K562 (cell line): ENCODE data around the gene LRRC8A. TPM values are rescaled to one million over a fixed set of nuclear protein-coding genes. Genes with fewer than 3 reads are reported as not detected.
A peak's percentile ranks its signal among the peaks of the same experiment; 100 is the strongest.

Experiments used
- LEF1 ChIP-seq: fragments of 450-650 bp; IDR thresholded peaks from 2 replicates; pipeline ENCODE4 v1.6.1; 2016; ENCODE audit warnings: mild to moderate bottlenecking
- PCBP1 ChIP-seq: fragments of 200-400 bp; formaldehyde crosslinking; IDR thresholded peaks from 2 replicates; pipeline ENCODE4 v1.6.1; 2018; ENCODE audit warnings: mild to moderate bottlenecking, low read depth, low read length; ENCODE audit not compliant: poor library complexity, severe bottlenecking
- RFX1 ChIP-seq: fragments of 450-650 bp; IDR thresholded peaks from 2 replicates; pipeline ENCODE4 v1.6.1; 2016; ENCODE audit warnings: mild to moderate bottlenecking, moderate library complexity
- RFX5 ChIP-seq: IDR thresholded peaks from 2 replicates; pipeline ENCODE4 v1.6.1; 2011; ENCODE audit warnings: low read depth, mild to moderate bottlenecking, improper control_type of control experiment, low read length
- SPI1 ChIP-seq: IDR thresholded peaks from 2 replicates; pipeline ENCODE4 v1.6.1; 2011; ENCODE audit warnings: low read depth, low read length, control low read depth, borderline replicate concordance
- SREBF2 ChIP-seq: sonication (generic); formaldehyde crosslinking; IDR thresholded peaks from 2 replicates; pipeline ENCODE4 v1.4.0; 2020; ENCODE audit warnings: mild to moderate bottlenecking, missing genetic modification reagents
- TAF7 ChIP-seq: fragments of 450-650 bp; IDR thresholded peaks from 2 replicates; pipeline ENCODE4 v1.6.1; 2016; ENCODE audit warnings: missing genetic modification characterization, missing compliant biosample characterization
- ZC3H11A ChIP-seq: IDR thresholded peaks from 2 replicates; pipeline ENCODE4 v1.6.1; 2012; ENCODE audit warnings: low read depth, low read length, improper control_type of control experiment
- ZNF184 ChIP-seq: sonication (generic); formaldehyde crosslinking; IDR thresholded peaks from 2 replicates; pipeline ENCODE4 v1.5.0; 2020; ENCODE audit warnings: missing genetic modification reagents
- ZNF239 ChIP-seq: fragments of 250-450 bp; sonication (Bioruptor Pico); IDR thresholded peaks from 2 replicates; pipeline ENCODE4 v1.4.0; 2020; ENCODE audit warnings: mild to moderate bottlenecking
- polyA plus RNA-seq, 8 experiments: library from polyadenylated mRNA; depleted of rRNA in 4 of 8; stranded (reverse) in 5 of 8; unstranded in 3 of 8; fragments of >200 nt; fragmentation: Nextera tagmentation in 2 of 8; fragmentation: Illumina TruSeq in 1 of 8; extraction: Ambion mirVana in 2 of 8; extraction: Trizol in 1 of 8; gene quantifications; 2 replicates each; pipeline versions ENCODE4 v1.2.1 to v1.2.3, GENCODE V29; 2011 to 2014; ENCODE audit warnings: inconsistent platforms in 1 of 8, missing spikeins in 1 of 8
- total RNA-seq, 7 experiments: library from RNA; depleted of rRNA in 6 of 7; stranded (reverse); fragments of >200 nt in 6 of 7; fragmentation: Illumina TruSeq in 2 of 7; extraction: Trizol in 2 of 7; gene quantifications; 2 replicates each; pipeline versions ENCODE4 v1.2.1 to v1.2.3, GENCODE V29; 2011 to 2021; ENCODE audit warnings: low replicate concordance in 1 of 7
- TF ChIP-seq, protein P1 (sequence below): IDR thresholded peaks from 2 replicates; pipeline ENCODE4 v1.6.1; 2014; ENCODE audit warnings: antibody characterized with exemption
- TF ChIP-seq, protein P2 (sequence below): sonication (generic); formaldehyde crosslinking; IDR thresholded peaks from 2 replicates; pipeline ENCODE4 v1.8.1; 2023; ENCODE audit warnings: mild to moderate bottlenecking, missing genetic modification reagents
- TF ChIP-seq, protein P3 (sequence below): fragments of 450-650 bp; formaldehyde crosslinking; IDR thresholded peaks from 2 replicates; pipeline ENCODE4 v1.4.0; 2020; ENCODE audit warnings: mild to moderate bottlenecking, mixed read lengths
- TF ChIP-seq, protein P4 (sequence below), 2 experiments: fragments of 450-650 bp in 1 of 2; sonication (generic) in 1 of 2; formaldehyde crosslinking; conservative IDR thresholded peaks; 2 replicates each; pipeline versions ENCODE4 v1.4.0 to v1.8.1; 2020 to 2022; ENCODE audit warnings: mild to moderate bottlenecking in 1 of 2, missing genetic modification reagents in 1 of 2
- TF ChIP-seq, protein P5 (sequence below): fragments of 250-450 bp; sonication (Bioruptor Pico); IDR thresholded peaks from 2 replicates; pipeline ENCODE4 v1.5.0; 2020; ENCODE audit warnings: mild to moderate bottlenecking, borderline replicate concordance
- TF ChIP-seq, protein P6 (sequence below): fragments of 250-450 bp; sonication (Bioruptor Pico); IDR thresholded peaks from 2 replicates; pipeline ENCODE4 v1.5.0; 2021; ENCODE audit warnings: mild to moderate bottlenecking, moderate library complexity

LRRC8A gene
- total and polyA plus RNA-seq, 9 of the 15 experiments (the other 6 are each of a cell fraction or from before 2014, with no cell fraction given), result 2.9 to 24.7 (median 8.9) TPM

DNA sequence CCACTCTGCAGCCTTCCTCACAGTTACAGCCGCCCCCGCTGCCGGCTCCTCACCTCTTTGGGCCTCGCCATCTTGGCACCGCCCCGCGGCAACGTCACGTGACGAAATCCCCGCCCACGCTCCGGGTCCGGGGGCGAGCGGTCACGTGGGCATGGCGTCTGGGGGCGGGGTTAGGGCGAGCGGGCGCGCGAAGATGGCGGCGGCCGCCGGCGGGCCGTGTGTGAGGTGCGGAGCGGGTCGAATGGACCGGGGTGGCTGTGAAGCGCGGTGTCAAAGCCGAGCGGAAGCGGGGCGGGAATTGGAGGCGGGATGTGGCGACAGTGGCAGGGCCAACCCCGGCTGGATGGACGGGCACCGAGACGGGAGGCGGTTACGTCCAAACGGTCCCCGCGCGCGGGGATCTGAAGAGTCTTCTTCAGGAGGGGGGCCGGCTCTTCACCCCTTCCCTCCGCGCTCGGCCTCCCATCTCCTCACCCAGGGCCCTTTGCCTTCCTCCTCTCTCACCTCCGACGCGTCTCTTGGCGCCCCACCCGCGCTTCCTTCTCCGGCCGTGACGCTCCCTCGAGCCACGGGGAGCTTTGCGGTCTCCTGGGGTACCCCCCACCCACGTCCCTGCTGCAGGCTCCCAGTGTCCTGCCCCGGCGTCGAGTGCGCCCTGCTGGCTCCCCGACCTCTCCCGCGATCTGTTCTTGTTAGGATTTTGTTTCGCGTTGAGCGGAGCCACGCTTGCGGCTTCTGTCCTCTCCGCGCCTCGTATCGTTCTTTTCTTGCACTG is 65.8 kb downstream of the LRRC8A start, which contains the start of the genes DOLK and NUP188 (continued):
- TF ChIP-seq, protein P1, sequence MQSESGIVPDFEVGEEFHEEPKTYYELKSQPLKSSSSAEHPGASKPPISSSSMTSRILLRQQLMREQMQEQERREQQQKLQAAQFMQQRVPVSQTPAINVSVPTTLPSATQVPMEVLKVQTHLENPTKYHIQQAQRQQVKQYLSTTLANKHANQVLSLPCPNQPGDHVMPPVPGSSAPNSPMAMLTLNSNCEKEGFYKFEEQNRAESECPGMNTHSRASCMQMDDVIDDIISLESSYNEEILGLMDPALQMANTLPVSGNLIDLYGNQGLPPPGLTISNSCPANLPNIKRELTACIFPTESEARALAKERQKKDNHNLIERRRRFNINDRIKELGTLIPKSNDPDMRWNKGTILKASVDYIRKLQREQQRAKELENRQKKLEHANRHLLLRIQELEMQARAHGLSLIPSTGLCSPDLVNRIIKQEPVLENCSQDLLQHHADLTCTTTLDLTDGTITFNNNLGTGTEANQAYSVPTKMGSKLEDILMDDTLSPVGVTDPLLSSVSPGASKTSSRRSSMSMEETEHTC, result peak; percentile 90
- TF ChIP-seq SREBF2 (CRISPR knock-in tag) (no peak), ZC3H11A (no peak), RFX5 (no peak), RFX1 (no peak), PCBP1 (peak; percentile 59), SPI1 (no peak), TAF7 (peak; percentile 79; the same call in 1 of the 2 replicates), ZNF184 (CRISPR knock-in tag) (no peak), ZNF239 (CRISPR knock-in tag) (no peak), LEF1 (no peak)
- TF ChIP-seq, protein P2, sequence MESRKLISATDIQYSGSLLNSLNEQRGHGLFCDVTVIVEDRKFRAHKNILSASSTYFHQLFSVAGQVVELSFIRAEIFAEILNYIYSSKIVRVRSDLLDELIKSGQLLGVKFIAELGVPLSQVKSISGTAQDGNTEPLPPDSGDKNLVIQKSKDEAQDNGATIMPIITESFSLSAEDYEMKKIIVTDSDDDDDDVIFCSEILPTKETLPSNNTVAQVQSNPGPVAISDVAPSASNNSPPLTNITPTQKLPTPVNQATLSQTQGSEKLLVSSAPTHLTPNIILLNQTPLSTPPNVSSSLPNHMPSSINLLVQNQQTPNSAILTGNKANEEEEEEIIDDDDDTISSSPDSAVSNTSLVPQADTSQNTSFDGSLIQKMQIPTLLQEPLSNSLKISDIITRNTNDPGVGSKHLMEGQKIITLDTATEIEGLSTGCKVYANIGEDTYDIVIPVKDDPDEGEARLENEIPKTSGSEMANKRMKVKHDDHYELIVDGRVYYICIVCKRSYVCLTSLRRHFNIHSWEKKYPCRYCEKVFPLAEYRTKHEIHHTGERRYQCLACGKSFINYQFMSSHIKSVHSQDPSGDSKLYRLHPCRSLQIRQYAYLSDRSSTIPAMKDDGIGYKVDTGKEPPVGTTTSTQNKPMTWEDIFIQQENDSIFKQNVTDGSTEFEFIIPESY (CRISPR knock-in tag), result no peak
- TF ChIP-seq, protein P3, sequence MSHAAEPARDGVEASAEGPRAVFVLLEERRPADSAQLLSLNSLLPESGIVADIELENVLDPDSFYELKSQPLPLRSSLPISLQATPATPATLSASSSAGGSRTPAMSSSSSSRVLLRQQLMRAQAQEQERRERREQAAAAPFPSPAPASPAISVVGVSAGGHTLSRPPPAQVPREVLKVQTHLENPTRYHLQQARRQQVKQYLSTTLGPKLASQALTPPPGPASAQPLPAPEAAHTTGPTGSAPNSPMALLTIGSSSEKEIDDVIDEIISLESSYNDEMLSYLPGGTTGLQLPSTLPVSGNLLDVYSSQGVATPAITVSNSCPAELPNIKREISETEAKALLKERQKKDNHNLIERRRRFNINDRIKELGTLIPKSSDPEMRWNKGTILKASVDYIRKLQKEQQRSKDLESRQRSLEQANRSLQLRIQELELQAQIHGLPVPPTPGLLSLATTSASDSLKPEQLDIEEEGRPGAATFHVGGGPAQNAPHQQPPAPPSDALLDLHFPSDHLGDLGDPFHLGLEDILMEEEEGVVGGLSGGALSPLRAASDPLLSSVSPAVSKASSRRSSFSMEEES (CRISPR knock-in tag), result peak; percentile 100
- TF ChIP-seq, protein P4, sequence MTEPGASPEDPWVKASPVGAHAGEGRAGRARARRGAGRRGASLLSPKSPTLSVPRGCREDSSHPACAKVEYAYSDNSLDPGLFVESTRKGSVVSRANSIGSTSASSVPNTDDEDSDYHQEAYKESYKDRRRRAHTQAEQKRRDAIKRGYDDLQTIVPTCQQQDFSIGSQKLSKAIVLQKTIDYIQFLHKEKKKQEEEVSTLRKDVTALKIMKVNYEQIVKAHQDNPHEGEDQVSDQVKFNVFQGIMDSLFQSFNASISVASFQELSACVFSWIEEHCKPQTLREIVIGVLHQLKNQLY (CRISPR knock-in tag; conservative IDR thresholded peaks at IDR 0.05), result no peak; a peak in 1 of 4 replicates
- TF ChIP-seq, protein P5, sequence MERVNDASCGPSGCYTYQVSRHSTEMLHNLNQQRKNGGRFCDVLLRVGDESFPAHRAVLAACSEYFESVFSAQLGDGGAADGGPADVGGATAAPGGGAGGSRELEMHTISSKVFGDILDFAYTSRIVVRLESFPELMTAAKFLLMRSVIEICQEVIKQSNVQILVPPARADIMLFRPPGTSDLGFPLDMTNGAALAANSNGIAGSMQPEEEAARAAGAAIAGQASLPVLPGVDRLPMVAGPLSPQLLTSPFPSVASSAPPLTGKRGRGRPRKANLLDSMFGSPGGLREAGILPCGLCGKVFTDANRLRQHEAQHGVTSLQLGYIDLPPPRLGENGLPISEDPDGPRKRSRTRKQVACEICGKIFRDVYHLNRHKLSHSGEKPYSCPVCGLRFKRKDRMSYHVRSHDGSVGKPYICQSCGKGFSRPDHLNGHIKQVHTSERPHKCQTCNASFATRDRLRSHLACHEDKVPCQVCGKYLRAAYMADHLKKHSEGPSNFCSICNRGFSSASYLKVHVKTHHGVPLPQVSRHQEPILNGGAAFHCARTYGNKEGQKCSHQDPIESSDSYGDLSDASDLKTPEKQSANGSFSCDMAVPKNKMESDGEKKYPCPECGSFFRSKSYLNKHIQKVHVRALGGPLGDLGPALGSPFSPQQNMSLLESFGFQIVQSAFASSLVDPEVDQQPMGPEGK (CRISPR knock-in tag), result no peak
- TF ChIP-seq, protein P6, sequence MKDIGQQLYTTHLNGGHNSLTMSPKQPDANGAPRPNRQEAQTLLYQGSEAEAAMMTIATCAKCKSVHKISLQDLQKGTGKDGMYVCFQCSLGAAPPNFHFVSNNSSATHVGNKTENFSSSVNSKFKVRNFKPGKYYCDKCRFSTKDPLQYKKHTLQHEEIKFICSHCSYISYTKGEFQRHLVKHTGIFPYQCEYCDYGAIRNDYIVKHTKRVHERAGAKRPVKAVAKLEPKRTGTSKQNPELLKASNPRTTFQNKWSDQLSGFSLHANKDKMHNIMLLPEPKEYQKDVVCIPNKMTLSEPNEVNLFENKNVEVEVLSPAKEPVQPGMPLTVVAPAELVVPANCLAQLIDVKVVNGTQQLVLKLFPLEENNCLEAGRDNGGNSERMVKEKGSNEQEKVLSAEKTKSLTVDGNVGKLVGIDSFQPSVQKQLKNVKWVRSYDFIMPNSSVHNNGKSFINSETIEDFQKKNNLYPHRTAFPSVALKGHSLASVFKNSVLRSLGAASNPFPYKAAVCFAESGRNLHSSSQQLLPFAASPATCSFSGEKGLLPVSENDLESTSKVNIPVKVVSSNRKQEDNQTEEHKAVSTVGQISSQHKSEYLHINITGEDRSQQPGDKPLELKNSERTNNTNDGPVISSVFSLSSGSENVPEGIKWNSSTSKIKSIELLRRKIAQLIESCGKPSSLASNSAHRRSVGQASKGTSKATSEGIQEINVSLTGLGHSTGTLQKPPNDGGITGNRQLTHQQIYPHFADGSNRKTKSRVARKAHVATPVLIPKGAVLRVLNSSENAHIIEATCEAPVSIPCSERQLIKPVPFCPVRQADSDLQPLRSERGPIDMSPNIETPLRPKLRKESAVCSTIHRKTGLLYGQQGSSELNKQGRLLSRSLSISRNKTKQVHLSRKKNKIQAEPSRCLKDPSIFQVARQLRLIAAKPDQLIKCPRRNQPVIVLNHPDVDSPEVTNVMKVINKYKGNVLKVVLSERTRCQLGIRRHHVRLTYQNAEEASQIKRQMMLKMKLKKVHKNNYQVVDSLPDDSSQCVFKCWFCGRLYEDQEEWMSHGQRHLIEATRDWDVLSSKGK, result no peak
